Adrenal gland (tissue), 5 donors: ENCODE measurements around the gene BLCAP.

Experiments
- POLR2A ChIP-seq, 2 donors: fragments of 450-650 bp; IDR thresholded peaks; one replicate each; pipeline ENCODE4 v1.6.1; 2017; ENCODE audit warnings: antibody characterized with exemption in 2 of 2, mild to moderate bottlenecking in 2 of 2, moderate library complexity in 1 of 2
- TF ChIP-seq, protein P1 (sequence below), 6 experiments: fragments of 450-650 bp in 4 of 6; fragments of 200-600 bp in 2 of 6; sonication (generic) in 1 of 6; IDR thresholded peaks; 1 replicate in 5 of 6; 2 replicates in 1 of 6; pipeline versions ENCODE4 v1.5.1 to v1.8.0; 2016 to 2021; ENCODE audit warnings: antibody characterized with exemption in 6 of 6, mild to moderate bottlenecking in 2 of 6, moderate library complexity in 1 of 6
- donor health status: DM: no; HTN: no; CAD: no.

DNA sequence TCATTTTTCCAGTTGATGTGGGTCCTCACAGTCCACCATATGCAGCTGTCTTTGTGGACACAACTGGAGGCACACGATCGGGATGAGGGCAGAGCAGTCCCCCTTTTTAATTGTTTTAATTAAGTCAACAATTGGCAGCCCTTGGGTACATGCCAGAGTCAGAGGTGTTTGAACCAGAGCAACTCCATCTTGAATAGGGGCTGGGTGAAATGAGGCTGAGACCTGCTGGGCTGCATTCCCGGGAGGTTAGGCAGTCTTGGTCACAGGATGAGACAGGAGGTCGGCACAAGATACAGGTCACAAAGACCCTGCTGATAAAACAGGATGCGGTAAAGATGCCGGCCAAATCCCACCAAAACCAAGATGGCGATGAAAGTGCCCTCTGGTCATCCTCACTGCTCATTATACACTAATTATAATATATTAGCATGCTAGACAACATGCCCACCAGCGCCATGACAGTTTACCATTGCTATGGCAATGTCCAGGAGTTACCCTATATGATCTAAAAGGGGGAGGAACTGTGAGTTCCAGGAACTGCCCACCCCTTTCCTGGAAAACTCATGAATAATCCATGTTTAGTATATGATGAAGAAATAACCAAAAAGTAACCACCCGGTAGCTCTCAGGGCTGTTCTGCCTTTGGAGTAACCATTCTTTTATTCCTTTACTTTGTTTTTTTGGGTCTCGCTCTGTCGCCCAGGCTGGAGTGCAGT, 31.8 kb upstream of the BLCAP start:
- TF ChIP-seq, protein P1, sequence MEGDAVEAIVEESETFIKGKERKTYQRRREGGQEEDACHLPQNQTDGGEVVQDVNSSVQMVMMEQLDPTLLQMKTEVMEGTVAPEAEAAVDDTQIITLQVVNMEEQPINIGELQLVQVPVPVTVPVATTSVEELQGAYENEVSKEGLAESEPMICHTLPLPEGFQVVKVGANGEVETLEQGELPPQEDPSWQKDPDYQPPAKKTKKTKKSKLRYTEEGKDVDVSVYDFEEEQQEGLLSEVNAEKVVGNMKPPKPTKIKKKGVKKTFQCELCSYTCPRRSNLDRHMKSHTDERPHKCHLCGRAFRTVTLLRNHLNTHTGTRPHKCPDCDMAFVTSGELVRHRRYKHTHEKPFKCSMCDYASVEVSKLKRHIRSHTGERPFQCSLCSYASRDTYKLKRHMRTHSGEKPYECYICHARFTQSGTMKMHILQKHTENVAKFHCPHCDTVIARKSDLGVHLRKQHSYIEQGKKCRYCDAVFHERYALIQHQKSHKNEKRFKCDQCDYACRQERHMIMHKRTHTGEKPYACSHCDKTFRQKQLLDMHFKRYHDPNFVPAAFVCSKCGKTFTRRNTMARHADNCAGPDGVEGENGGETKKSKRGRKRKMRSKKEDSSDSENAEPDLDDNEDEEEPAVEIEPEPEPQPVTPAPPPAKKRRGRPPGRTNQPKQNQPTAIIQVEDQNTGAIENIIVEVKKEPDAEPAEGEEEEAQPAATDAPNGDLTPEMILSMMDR (IDR thresholded peaks at IDR 0.05), result no peak
- TF ChIP-seq POLR2A (IDR thresholded peaks at IDR 0.05), result no peak
